Stimulated activated CD4-positive, alpha-beta T cell treated with anti-CD3 and anti-CD28 coated beads, TNF-alpha, amount 100 ng/mL, for 24 hours (primary cell): Measurements from ENCODE around the gene LPXN.

ENCODE experiments used
- DNase-seq, 3 experiments: peaks; one replicate each; pipeline ENCODE4 v3.0.0-alpha.2; 2020; ENCODE audit warnings: low read depth in 3 of 3

Gene LPXN

DNA sequence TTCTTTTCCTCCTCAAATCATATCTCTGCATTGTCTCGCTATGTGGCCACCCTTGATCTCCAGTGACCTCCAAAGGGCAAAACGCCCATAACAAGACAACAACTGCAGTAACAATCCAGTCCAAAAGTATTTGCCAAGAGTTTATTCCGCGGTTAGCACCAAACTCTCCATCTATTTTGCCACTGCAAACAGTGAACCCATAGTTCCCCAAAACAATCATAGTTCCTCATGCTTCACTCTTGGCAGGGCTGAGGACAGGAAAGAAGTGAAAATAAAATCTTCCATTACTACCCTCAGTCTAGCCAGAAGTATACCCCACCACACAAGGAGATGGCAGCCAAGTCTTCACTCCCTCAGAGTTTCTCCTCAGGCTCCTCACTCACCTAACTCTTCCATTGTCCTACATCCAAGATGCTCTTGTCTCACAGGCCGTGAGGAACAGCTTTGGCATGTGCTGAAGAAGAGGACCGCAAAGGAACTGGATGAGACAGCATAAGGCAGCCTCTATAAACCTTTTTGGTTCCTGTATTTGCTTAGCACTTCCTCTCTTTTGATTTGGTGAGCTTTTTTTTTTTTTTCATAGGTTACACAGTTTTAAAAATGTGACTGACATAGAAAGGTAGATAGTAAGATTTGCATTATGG is at the start of gene LPXN:
LPXN (minus strand) TSS at position 480 of the 644 bp plus-strand sequence; CDS start at position 396, 84 bp downstream.
- peak in 2 of 3 experiments; percentile 12 to 19 for DNase-seq

DNA sequence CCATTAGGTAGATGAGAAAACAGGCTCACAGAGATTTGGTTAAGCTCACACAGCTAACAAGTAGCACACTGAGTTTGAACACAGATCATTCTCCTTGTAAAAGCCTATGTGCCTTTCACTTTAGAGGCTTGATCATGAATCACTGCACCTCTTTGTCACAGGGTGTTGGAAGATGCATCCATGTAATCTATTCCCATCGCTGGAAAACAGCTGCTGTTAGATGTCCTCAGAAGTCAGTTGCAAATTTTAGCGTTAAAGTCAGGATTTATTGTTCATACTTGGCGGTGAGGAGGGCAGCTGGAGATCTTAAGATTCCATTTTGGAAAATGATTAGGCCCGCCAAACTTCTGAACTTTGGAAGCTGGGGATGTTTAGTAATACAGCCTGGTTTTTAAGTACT is 49.4 kb upstream of the LPXN start:
- DNase-seq = no peak

DNA sequence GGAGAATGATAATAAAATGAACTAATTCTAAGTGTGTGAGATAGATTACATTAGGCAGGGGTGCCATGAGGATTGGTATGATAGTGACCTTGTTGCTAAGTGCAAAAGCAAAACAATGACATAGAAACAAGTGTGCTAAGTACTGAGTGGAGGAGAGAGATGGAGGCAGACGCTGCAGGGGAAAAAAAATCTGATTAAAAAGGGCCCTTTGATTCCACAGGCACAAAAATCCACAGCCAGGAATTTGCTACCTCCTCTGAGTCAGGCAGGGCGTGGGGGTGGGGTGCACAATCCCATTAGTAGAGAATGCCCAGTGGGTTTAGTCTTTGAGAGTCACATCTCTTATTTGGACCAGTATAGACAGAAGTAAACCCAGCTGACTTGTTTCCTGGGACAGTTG is 46.7 kb upstream of the LPXN start, which contains the start of gene CNTF:
CNTF (plus strand) TSS at position 322 of the 400 bp plus-strand sequence. CDS start 88 bp downstream, outside the sequence.
- DNase-seq = no peak

DNA sequence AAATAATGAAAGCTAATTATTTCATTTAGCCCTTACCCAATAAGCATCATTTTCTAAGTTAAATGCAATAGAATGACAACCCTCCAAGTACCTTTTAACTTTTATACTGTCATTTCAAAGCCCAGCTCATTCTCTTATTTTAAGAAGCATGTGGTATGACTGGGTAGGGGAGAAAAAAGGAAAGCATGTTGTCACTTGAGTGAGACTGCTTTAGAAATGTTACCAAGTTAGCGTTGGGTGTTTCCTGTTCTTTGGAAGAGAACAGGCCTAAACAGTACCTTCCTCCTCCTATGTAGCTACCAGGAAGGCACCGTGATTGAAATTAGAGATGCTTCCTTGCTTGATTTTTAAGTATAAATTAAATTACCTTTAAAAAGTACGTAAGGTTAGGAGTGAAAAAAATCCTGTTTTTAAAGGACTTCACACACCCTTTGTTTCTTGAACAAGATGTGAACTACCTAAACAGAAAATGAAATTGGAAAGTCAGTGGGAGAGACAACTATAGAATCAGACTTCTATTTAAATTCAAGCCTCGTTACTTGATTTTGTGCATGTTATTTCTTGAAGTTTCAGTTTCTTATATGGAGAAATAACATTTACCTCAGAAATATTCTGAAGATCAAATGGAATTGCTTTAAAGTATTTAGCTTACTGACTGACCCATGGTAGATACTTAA is 46.1 kb upstream of the LPXN start:
- no peak for DNase-seq

DNA sequence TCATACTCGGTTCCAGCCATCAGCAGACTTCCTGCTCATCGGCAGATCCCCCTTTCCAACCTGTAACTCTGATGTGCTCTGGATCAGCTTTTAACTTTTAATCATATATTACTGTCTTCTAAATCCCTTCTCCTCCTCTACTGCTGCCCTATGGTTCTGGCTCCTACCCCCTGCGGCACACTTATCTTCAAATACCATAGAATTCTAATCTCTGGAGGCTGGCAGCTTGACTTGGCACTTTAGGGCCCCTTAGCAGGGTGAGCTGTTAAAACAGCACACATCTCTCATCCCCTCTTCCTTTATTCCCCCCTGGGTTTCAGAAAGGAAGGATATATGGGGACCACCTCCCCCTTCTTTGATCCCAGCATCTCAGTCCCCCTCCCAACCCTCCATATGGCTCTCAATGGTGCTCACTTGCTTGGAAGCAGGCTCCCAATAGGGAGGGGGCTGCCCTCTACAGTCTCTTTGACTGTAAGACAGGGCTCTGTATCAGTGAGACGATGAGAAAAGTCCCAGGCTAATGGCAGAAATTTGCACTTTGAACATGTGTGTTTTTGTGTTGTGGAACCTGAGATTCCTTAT is 42.4 kb upstream of the LPXN start:
- DNase-seq = no peak

DNA sequence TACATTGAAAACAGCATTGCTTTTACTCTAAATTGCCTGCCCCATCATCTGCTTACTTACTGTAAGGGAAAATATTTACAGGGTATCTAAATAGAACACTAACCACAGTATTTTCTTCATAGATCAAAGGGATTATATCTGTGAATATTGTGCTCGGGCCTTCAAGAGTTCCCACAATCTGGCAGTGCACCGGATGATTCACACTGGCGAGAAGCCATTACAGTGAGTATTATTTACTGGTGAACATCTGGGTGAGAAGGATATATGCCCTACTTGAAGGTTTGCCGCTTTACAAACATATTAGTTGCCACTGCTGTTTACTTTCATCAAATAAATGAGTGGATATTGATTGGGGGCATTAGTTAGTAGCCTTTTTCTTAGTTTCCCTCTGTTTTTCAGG is 40.9 kb upstream of the LPXN start:
- DNase-seq = no peak

DNA sequence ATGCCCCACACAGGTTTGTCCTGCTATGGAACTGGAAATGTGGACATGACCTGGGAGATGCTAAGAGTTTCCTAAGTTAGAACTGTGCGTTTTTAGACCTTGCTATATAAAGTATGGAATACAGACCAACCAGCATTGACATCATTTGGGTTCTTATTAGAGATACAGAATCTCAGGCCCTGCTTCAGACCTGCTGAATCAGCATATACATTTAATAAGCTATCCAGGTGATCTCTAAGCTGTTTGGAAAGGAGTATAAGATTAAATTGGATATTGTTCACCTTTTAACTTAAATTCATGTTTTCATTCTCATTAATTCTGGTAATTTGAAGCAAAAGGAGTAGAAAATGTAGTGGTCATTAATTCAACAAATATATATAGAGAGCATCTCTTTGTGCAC is 39.9 kb upstream of the LPXN start:
- DNase-seq = no peak

DNA sequence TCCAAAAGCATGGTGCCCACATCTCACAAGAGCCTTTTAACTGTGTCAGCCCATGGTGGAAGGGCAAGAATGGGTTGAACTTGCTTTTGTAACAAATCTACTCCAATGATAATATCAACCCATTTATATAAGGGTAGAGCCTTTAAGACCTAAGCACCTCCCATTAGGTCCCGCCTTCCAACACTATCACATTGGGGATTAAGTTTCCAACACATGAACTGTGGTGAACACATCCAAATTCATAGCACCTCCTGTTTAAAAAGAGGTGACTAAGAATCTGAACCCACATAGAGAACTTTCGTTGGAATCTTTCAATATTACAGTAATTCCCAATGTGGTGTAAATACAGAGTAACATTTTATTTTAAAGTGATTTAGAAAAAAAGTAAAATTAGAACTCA is 37.6 kb upstream of the LPXN start:
- DNase-seq = no peak

DNA sequence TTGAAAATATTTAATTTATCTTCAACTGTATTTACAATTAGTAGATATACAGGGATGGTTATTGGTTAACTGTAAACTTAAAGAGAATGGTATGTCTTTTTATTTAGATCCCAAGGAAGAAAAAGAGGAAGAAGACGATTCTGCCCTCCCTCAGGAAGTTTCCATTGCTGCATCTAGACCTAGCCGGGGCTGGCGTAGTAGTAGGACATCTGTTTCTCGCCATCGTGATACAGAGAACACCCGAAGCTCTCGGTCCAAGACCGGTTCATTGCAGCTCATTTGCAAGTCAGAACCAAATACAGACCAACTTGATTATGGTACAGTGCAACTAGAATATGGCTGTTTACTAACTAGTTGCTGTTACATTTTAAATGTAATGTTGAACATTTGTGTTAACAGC is 34.1 kb upstream of the LPXN start:
- DNase-seq = no peak

DNA sequence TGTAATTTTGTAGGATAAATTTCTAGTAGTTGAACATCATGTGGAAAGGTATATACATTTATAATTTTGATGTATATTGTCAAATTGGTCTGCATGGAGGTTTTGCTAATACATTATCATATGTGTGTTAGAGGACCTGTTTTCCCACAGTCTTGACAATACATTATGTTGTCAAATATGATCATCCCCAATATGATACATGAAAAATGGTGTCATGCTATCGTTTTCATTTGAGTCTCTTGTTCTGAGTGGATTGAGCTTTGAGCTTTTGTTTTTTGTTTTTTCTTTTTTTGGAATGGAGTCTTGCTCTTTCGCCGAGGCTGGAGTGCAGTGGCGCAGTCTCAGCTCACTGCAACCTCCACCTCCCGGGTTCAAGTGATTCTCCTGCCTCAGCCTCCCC is 32.7 kb upstream of the LPXN start:
- DNase-seq = no peak

DNA sequence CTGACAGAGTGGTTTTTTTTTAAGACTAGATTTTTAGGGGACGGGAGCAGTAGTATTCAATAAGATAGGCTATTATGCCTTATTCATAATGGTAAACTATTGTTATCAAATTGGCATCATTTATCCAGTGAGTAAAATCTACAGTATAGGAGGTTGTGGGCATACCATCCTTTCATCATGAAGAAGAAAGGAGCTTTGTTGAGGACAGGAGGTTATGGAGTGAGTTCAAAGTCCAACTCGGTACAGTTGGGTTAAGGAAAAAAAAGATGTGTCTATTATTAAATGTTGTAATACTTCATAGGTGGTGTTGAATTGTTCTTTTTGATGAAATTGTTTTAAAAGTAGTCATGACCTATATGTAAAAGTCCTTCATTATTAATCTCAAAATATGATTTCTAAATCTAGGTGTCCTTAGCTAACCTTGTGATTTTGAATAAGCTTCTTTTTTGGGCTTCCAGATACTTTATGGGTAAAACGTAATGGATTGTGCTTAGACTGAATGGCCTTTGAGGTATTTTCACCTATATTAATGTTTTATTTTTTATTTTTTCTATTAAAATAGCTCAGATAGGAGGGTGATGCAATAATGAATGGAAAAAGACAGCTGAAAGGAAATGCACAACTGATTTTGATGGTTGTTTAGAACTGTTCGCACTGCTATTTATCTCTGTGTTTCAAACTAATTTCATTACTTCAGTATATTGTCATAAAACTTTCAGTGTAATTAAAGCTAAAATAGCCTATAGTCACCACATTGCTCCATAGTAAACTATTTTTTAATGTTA is 31.5 kb upstream of the LPXN start:
- no peak for DNase-seq

DNA sequence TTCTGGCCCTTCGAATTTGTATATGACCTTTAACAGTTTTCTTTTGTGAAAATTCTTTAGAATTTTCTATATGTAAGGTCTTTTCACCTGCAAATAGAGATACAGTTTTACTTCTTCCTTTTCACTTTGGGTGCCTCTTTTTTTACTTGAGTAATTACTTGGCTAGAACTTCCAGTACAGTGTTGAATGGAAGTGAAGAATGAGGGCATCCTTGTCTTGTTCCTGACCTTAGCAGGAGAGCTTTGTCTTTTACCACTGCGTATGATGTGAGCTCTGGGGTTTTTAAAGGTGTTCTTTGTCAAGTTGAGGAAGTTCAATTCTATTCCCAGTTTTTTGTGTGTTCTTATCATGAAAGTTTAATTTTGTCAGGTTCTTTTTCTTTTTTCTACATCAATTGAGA is 24.9 kb upstream of the LPXN start:
- no peak for DNase-seq

DNA sequence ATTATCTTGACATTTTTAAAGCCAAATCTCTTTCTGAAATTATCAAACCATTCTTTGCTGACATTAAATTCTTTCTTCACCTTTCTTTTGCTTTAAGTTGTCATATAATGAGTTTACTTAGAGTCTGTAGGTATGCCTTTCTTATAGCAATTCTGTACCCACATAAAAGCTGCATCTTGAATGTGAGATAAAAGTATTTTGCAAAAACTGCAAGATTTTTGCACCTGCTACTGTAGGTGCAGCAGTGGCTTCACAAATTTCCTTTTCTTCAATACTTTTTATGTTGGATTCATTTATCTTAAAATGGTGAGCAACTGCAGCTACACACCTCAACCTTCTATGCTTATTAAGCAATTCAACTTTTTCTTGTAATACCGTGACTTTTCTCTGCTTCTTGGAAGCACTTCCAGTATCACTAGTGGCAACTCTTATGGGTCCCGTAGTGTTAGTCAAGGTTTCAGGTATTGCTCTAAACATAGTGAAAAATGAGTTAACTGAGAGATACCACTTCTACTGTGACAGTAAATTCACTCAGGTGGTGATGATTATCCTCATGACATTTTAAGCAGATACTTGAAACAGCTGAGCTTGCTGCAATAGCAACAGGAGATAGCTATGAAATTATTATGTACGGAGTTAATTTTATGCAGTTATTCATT is 22.0 kb upstream of the LPXN start:
- DNase-seq = no peak

DNA sequence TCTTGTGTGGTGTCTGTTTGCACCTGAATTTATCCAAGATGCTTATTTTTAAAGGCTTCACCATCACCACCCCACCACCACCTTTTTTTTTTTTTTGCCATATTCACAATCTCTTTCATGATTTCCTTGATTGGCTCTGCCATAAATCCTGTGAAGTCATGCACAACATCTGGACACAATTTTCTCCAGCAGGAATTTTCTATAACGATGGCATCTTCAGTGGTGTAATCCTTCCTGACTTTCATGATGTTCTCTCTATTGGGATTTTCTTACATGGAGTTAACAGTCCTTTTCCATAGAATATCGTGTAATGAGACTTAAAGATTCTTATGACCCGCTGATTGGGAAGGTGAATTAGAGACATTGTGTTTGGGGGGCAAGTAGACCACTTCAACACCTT is 21.0 kb upstream of the LPXN start:
- no peak for DNase-seq

DNA sequence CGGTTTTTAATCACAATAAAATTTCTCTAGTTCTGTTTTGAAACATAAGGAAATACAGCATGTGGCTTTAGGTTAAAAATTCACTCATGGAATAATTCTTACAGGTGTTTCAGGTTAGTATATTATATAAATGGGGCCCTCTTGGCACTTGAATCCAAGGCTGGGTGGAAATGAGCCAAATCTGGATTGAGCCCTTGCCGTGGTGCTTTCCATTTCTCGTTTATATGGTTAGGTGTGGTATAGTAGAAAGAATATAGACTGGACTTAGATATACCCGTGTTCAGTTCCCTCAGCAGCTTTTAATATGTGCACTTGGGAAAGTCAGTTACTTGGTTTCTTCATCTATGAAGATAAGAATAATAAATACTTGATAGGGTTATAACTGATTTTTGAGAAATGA is 19.2 kb upstream of the LPXN start:
- DNase-seq = no peak

DNA sequence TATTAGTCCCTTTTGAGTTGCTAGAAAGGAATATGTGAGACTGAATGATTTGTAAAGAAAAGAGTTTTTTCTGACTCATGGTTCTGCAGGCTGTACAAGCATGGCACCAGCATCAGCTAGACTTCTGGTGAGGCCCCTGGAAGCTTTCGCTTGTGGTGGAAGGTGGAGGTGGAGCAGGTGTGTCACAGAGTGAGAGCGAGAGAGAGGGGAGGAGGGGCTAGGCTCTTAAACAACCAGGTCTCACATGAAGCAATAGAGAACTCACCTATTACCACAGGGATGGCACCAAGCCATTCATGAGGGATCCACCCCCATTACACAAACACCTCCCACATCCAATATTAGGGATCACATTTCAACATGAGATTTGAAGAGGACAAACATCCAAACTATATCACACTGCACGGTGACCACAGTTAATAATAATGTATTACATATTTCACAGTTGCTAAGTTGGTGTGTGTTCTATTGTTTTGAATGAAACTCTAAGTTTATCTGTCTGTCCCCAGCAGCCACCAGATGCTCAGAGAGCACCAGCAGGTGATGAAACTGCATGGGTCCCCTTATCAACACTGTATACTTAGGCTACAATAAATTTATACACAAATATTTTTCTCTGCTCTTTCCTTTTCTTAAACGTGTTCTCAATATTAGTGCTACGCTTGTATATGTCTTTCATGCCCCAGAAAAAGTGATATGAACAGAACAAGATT is 17.3 kb upstream of the LPXN start:
- peak; percentile 27 to 59 (median 40) for DNase-seq

DNA sequence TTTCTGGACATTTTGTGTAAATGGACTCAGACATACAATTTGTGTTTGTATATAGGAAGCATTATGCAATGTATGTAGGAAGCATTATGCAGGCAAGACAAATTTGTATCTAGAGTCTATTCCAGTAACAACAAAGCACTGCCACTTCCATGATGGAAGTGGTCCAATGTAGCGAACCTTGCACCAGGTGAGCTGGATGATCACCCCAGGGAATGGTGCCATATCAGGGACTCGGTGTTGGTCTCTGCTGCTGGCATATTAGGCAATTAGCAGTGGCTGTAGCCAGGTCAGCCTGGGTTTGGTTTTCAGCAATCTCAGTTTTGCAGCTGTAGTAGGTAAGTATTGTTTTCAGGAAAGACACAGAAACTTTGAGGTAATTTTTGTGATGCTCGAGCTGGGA is 16.0 kb upstream of the LPXN start:
- DNase-seq = no peak

DNA sequence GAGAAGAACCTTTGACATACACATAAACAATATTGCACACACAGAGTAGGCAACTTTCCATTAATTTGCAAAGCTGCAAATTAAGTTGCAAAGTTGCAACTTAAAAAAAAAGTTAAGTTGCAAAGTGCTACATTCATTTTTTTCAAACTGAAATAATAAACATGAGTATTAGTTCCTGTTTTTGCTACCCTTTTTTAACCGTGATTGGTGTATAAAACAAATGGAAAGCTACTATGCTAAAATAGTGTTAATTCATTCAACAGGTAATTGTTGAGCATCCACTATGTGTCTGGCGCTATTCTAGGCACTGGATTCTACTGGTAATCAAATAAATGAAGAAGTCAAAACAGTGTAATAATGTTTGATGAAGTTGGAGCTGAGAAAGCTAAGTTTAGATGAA is 11.3 kb upstream of the LPXN start:
- DNase-seq = no peak

DNA sequence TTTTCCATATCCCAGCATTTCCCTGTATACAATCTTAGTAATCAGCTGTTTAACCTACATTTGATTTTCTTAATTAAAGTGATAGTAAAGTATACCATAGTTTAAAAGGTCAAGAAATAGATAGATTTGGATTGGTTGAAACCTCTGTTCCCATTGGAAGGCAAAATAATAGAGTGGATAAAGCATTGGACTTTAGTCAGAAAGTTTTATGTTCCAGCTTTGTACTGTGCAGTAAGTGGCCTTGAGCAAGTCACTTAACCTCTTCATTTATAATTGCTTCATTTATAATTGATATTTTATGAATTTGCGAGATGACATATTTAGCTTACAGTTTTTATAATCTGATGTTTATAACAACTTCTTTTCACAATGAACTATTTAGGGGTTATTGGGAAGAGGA is 6.8 kb upstream of the LPXN start:
- DNase-seq = no peak

DNA sequence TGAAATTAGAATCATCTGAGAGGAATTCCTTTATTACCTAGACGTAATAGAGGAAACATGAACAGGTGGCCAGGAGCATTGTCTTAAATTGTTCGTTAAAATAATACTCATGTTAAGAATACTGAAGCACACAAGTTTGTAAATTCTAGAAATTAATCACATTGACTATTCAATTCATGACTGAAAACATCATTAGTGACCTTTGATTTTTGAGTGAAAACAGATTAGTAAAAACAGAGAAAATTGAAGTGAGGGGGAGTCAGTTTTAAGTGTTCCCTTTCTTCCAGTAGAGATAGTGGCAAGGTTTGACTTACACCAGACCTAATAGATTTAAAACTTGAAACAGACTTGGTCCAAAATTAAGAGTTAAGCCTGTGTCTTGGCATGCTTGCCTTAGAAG is 4.7 kb upstream of the LPXN start:
- no peak for DNase-seq
